Activated CD4-positive, alpha-beta memory T cell treated with anti-CD3 and anti-CD28 coated beads, Interleukin-2, amount 10 ng/mL, durations not matched to agents 7 days and 5 days (primary cell): ENCODE measurements around the gene SUPT3H. TPM values are rescaled to one million over a fixed set of nuclear protein-coding genes. Genes with fewer than 3 reads are reported as not detected.
"Not testable (repeated sequence)": the region's sequence is repeated elsewhere in the genome, so short reads cannot be mapped to it uniquely, and the experiment has no call there.

Source experiments
- CTCF ChIA-PET: fragments of 350-600 bp; sonication (Branson Sonifier 250); formaldehyde crosslinking; loops from one replicate; lab custom pipeline; 2021; ENCODE audit warnings: antibody characterized with exemption, inconsistent platforms; lab: Charles Lee
- POLR2A ChIA-PET: fragments of 350-600 bp; sonication (Branson Sonifier 250); formaldehyde crosslinking; loops from one replicate; lab custom pipeline; 2021; ENCODE audit warnings: antibody characterized with exemption; lab: Charles Lee
- DNase-seq: peaks from one replicate; pipeline ENCODE4 v3.0.0-alpha.2; 2020
- H3K27ac Mint-ChIP-seq: one replicate; pipeline ENCODE4 v1.8.0; 2021; ENCODE audit warnings: mild to moderate bottlenecking, mixed read lengths
- H3K27me3 Mint-ChIP-seq: one replicate; pipeline ENCODE4 v1.8.0; 2021; ENCODE audit warnings: mixed read lengths
- H3K36me3 Mint-ChIP-seq: one replicate; pipeline ENCODE4 v1.8.0; 2021; ENCODE audit warnings: low read depth, mixed read lengths
- H3K4me1 Mint-ChIP-seq: one replicate; pipeline ENCODE4 v1.8.0; 2021; ENCODE audit warnings: mixed read lengths
- H3K4me3 Mint-ChIP-seq: one replicate; pipeline ENCODE4 v1.8.0; 2021; ENCODE audit warnings: mild to moderate bottlenecking, mixed read lengths
- H3K9me3 Mint-ChIP-seq: one replicate; pipeline ENCODE4 v1.8.0; 2021; ENCODE audit warnings: mixed read lengths
- total RNA-seq, 2 experiments: library from RNA; stranded (reverse); gene quantifications; one replicate each; pipeline ENCODE4 v1.2.3, GENCODE V29; 2021

The SUPT3H gene
- total RNA-seq, 2 experiments from 2014 or later = 7.4 to 9.7 TPM

DNA sequence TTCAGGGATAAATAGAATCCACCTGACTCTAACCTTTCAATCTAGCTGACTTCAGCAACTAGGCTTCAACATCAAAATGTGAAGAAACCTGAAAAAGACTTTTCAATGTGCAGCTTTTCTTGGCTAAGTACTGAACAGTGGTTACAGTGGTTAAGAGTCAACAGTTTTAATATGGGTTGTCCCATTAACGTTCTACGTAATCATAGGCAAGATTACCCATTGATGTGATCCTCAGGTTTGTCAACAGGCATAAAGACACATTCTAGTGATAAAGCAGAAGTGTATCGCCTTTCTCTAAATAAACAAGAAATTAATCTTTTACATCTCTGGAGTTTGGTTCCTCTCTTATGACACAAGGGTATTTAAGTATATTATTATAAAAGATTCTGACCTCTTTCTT lies 203.7 kb downstream of the SUPT3H start:
- H3K4me1 Mint-ChIP-seq = peaks cover 13% of the 10 kb centered on the region
- peaks cover 3% of the 10 kb centered on the region for H3K36me3 Mint-ChIP-seq
- no peak overlapping the region for H3K27ac Mint-ChIP-seq
- POLR2A ChIA-PET = no interaction called here
- CTCF ChIA-PET = no interaction called here
- H3K27me3 Mint-ChIP-seq = no peaks in the 10 kb centered on the region
- no peak for DNase-seq
- no peak overlapping the region for H3K4me3 Mint-ChIP-seq
- peaks cover 5% of the 10 kb centered on the region for H3K9me3 Mint-ChIP-seq

DNA sequence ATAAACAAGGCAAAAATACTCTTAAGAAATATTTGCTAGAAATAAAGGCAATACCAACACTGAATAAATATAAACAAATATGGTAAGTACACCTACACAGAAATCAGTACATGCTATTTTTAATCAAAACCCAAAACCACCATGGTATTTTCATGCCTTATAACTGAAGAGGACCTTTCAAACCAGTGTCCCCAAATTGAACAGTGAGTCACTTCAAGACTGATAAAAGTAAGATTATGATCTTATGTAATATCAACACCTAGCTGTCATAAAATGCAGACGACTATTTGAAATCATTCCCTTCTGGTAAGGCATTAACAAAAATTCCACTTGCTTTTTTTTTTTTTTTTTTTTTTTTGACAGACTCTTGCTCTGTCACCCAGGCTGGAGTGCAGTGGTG lies 206.4 kb downstream of the SUPT3H start:
- H3K9me3 Mint-ChIP-seq = peaks cover 3% of the 10 kb centered on the region
- no peaks in the 10 kb centered on the region for H3K36me3 Mint-ChIP-seq
- ChIA-PET POLR2A (no interaction called here), CTCF (interaction anchor here (0.6 to 0.7 kb wide), 3 partner anchors 168 to 767 kb away, joined by 3 to 4 read pairs (median 3); no protein-coding TSS in a partner anchor)
- no peaks in the 10 kb centered on the region for H3K27me3 Mint-ChIP-seq
- peaks cover 10% of the 10 kb centered on the region for H3K4me1 Mint-ChIP-seq
- H3K27ac Mint-ChIP-seq = no peak overlapping the region
- DNase-seq = no peak
- no peak overlapping the region for H3K4me3 Mint-ChIP-seq

DNA sequence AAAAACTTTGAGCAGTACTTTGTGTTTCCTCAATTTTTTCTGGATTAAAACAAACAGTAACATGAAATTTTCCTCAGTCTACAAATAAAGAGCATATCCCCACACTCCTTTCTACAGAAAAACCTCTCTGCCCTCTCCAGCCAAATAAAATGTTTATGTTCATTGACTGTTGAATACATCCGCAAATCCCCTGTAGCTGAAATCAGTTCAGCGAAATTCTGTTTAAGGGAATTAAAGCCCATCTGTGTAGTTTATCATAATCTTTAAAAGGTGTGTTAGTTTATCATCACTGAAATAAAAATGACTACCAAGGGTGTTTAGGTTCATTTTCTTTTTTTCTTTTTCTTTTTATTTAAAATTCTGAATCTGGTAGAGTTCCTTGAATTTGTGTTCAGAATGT lies 207.4 kb downstream of the SUPT3H start:
- H3K27ac Mint-ChIP-seq = no peak overlapping the region
- H3K4me1 Mint-ChIP-seq = peaks cover 7% of the 10 kb centered on the region
- H3K4me3 Mint-ChIP-seq = no peak overlapping the region
- H3K36me3 Mint-ChIP-seq = no peaks in the 10 kb centered on the region
- H3K9me3 Mint-ChIP-seq = no peaks in the 10 kb centered on the region
- DNase-seq = no peak
- ChIA-PET CTCF (interaction anchor here (1.3 kb wide), 1 partner anchor 515 kb away, joined by 3 read pairs; no protein-coding TSS in a partner anchor), POLR2A (no interaction called here)
- no peaks in the 10 kb centered on the region for H3K27me3 Mint-ChIP-seq

DNA sequence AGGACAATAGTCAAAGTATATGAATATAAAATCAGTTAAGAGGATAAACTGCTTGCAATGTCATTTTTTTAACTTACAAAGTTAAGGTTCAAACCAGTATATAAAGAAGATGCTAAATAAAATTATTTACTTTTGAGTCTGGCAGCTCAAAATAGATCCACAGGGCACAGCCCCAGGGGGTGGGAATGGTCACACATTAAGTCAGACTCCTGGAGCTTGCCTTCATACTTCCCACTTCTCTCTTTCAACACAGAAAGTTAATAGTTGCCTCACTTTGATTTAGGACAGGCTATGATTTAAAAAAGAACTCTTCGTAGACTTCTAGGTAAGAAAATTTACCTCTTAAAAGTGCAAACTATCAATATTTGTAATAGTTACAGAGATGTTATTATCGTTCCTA lies 207.9 kb downstream of the SUPT3H start:
- ChIA-PET POLR2A (no interaction called here), CTCF (interaction anchor here (1.3 kb wide), 1 partner anchor 514 kb away, joined by 3 read pairs; no protein-coding TSS in a partner anchor)
- H3K4me1 Mint-ChIP-seq = peaks cover 9% of the 10 kb centered on the region
- H3K27ac Mint-ChIP-seq = no peak overlapping the region
- no peak for DNase-seq
- no peaks in the 10 kb centered on the region for H3K36me3 Mint-ChIP-seq
- H3K9me3 Mint-ChIP-seq = no peaks in the 10 kb centered on the region
- H3K4me3 Mint-ChIP-seq = no peak overlapping the region
- no peaks in the 10 kb centered on the region for H3K27me3 Mint-ChIP-seq

DNA sequence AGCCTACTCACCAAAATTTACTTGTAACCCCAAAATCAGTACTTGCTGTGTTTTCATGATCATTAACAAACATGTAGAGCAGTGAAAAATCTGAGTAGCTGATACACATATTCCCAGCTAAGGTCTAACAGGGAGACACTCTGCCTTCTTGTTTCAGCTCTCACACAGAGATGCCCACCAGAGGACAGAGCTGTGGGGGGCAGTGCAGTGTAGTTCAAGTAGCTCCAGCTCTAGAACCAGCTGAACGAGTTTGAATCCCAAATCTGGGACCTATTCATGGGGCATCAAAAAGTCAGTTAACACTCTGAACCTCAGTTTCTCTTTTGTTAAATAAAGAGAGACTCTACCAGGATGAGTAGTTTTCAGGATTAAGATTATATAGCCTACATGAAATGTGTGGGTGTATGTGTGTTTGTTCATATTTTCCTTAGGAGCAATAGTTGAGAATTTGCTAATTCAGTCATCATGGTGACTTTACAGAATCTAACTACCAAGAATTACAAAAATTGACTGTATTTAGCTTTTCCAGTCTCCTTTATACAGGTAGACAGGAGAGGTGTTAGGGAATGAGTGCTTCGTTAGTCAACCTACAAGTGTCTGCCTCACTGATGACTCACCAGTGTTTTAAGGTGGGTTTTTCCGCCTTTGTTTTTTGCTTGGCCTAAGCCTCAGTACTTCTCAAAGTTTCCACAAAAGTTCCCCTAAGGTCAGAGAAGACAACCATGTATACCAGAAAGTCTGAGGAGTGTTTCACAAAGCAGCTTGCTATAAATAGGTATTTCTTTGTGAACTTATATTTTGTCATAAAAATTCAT lies 213.6 kb downstream of the SUPT3H start:
- POLR2A ChIA-PET = interaction anchor here (0.9 kb wide), 1 partner anchor 8 kb away, joined by 3 read pairs; no protein-coding TSS in a partner anchor
- Mint-ChIP-seq H3K9me3 (peaks cover 2% of the 10 kb centered on the region), H3K36me3 (peaks cover 5% of the 10 kb centered on the region), H3K4me1 (peaks cover 9% of the 10 kb centered on the region), H3K27ac (no peak overlapping the region), H3K27me3 (no peaks in the 10 kb centered on the region), H3K4me3 (no peak overlapping the region)
- CTCF ChIA-PET = interaction anchor here (1.6 kb wide), 1 partner anchor 9 kb away, joined by 3 read pairs; no protein-coding TSS in a partner anchor
- no peak for DNase-seq

DNA sequence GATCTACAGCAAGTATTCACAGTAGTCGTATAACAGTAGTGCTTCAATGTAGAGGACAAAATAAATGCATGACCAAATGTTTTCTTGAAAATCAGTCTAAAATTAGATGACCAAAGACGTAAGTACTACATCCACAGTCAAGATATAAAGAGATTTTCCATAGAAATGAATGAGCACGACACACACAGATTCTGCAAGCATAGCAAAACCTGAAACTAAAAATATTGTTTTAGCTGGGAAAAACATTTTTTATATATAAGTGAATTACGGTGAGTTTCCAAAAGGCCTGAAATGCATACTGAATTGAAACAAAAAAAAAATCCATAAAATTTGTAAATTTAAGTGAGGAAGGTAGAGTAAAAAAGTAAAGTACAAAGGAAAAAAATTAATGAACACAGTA lies 217.4 kb downstream of the SUPT3H start:
- Mint-ChIP-seq H3K9me3 (peaks cover 2% of the 10 kb centered on the region), H3K4me3 (no peak overlapping the region), H3K27me3 (no peaks in the 10 kb centered on the region), H3K4me1 (peaks cover 22% of the 10 kb centered on the region), H3K27ac (no peak overlapping the region), H3K36me3 (peaks cover 5% of the 10 kb centered on the region)
- ChIA-PET CTCF (no interaction called here), POLR2A (no interaction called here)
- DNase-seq = no peak

DNA sequence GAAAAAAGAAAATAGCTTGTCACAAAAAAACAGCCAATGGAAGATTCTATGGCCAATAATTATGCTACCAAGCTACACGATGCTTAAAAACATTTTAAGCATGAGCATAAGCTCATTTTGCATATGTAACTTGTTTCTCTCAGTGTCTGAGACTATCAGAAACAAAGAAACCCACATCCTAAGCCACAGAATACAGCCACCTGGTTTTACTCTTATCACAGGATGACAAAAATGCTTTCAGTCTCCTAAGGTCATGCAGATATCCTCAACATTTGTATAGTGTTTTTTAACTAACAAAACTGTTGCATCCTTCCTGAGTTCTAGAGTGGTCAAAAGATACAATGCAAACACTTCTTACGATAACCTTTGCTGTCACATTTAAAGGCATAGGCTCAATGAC lies 221.7 kb downstream of the SUPT3H start:
- H3K4me3 Mint-ChIP-seq = no peak overlapping the region
- POLR2A ChIA-PET = interaction anchor here (0.7 to 2.0 kb wide), 8 partner anchors 9 to 432 kb away, joined by 3 to 10 read pairs (median 3); partner anchors contain the start of gene SUPT3H
- DNase-seq = peak; percentile 39
- peaks cover 9% of the 10 kb centered on the region for H3K9me3 Mint-ChIP-seq
- H3K4me1 Mint-ChIP-seq = peaks cover 20% of the 10 kb centered on the region
- CTCF ChIA-PET = interaction anchor here (1.1 to 1.6 kb wide), 6 partner anchors 8 to 774 kb away, joined by 3 to 6 read pairs (median 4); no protein-coding TSS in a partner anchor
- peaks cover 14% of the 10 kb centered on the region for H3K36me3 Mint-ChIP-seq
- H3K27ac Mint-ChIP-seq = peak overlapping the region; percentile 51
- no peaks in the 10 kb centered on the region for H3K27me3 Mint-ChIP-seq

DNA sequence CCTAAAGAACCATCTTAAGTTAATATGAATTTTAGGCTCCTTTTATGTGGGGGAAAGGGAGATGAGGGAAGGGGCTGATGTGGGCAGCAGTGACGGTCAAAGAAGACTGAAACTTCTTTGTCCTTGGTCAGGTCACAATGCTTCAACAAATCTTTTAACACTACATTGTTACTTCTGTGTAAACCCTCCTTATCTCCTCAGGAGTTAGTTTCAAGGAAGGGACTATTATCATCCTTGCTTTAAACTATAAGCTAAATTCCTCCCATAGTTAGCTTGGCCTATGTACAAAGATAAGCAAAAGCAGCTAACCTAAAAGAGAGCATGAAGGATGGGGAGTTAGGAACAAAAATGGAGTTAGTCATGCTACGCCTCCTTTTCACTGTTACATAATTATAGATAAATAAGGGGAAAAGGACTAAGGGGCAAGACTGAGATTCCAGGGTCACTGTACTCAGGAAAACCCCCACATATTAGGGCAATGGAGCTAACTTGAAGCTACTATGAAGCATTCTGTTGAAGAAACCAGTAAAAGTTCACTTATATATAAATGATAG lies 222.3 kb downstream of the SUPT3H start:
- no peak overlapping the region for H3K27ac Mint-ChIP-seq
- H3K4me1 Mint-ChIP-seq = peaks cover 20% of the 10 kb centered on the region
- H3K4me3 Mint-ChIP-seq = no peak overlapping the region
- DNase-seq = no peak
- no peaks in the 10 kb centered on the region for H3K27me3 Mint-ChIP-seq
- POLR2A ChIA-PET = interaction anchor here (0.7 to 2.0 kb wide), 7 partner anchors 9 to 432 kb away, joined by 3 to 10 read pairs (median 3); partner anchors contain the start of gene SUPT3H
- CTCF ChIA-PET = interaction anchor here (1.1 to 1.6 kb wide), 6 partner anchors 9 to 775 kb away, joined by 3 to 6 read pairs (median 4); no protein-coding TSS in a partner anchor
- H3K9me3 Mint-ChIP-seq = peaks cover 9% of the 10 kb centered on the region
- H3K36me3 Mint-ChIP-seq = peaks cover 10% of the 10 kb centered on the region

DNA sequence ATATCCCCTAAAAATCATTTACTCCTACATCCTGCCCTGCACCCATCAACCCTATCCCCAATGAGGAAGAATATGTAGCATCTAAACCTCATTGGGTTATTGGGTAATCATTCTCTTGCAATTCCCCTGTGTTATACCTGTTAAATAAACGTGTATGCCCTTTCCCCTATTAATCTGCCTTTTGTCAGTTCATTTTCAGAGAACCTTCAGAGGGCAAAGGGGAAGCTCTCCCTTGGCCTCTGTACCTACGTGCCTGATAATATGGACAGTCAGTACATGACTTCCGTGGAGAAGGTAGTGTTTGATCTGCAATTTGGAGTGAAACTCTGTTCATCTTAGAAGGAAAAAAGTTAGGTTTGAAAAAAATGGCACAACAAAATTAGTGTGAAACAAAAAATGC lies 223.1 kb downstream of the SUPT3H start:
- no peak overlapping the region for H3K4me3 Mint-ChIP-seq
- H3K4me1 Mint-ChIP-seq = peaks cover 20% of the 10 kb centered on the region
- H3K27ac Mint-ChIP-seq = no peak overlapping the region
- peaks cover 7% of the 10 kb centered on the region for H3K9me3 Mint-ChIP-seq
- no peak for DNase-seq
- no peaks in the 10 kb centered on the region for H3K27me3 Mint-ChIP-seq
- ChIA-PET POLR2A (no interaction called here), CTCF (interaction anchor here (1.2 kb wide), 1 partner anchor 9 kb away, joined by 3 read pairs; no protein-coding TSS in a partner anchor)
- peaks cover 10% of the 10 kb centered on the region for H3K36me3 Mint-ChIP-seq

DNA sequence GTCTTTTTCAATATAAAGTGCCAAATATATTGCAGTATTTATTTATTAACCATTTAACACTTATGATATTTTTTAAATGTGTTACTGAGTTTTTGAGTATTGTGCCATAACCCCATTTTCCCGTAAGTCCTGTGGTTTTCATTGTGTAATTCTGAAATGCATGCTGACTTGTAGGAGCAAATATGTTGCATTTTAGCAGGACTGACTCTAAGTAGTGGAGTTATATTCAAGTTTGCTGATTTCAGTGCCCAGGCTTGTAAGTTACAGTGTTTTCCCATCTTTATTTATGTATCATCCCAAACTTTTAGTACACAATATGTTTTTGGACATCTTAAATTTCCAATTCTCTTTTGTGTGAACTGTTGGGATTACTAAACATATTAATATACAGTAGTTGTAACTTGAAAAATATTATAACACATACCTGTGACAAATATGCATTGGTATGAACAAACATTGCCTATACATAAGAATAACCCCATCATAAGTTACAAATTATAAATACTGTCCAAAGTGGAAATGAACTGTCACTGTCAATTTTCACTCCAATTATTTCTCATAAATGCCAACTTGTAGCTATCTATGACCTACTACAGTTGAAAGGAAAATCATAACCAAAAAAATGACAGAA lies 228.9 kb downstream of the SUPT3H start:
- no peaks in the 10 kb centered on the region for H3K27me3 Mint-ChIP-seq
- H3K36me3 Mint-ChIP-seq = peaks cover under 1% of the 10 kb centered on the region
- no peak overlapping the region for H3K27ac Mint-ChIP-seq
- H3K9me3 Mint-ChIP-seq = peaks cover 5% of the 10 kb centered on the region
- ChIA-PET POLR2A (no interaction called here), CTCF (no interaction called here)
- no peaks in the 10 kb centered on the region for H3K4me1 Mint-ChIP-seq
- DNase-seq = no peak
- no peak overlapping the region for H3K4me3 Mint-ChIP-seq

DNA sequence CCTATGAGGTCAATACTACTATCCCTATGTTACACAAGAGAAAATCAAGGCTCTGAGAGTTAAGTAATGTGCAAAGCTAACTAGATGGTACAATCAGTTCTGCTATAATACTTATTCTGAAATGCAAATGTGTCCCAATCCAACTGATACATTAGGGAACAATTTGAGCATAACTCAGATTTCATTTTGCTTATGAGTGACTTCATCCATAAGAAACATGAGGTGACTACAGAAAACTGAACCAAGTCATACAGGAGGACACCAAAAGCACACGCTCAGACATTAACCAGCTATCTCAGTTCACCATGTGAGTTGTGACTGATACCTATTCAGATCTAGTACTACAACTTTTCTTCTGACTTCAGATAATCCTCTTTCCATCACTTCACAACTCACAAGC lies 229.5 kb downstream of the SUPT3H start:
- CTCF ChIA-PET = no interaction called here
- DNase-seq = no peak
- Mint-ChIP-seq H3K4me3 (no peak overlapping the region), H3K4me1 (peaks cover 2% of the 10 kb centered on the region), H3K9me3 (peaks cover 10% of the 10 kb centered on the region), H3K27ac (no peak overlapping the region), H3K36me3 (peaks cover 5% of the 10 kb centered on the region), H3K27me3 (no peaks in the 10 kb centered on the region)
- POLR2A ChIA-PET = no interaction called here

DNA sequence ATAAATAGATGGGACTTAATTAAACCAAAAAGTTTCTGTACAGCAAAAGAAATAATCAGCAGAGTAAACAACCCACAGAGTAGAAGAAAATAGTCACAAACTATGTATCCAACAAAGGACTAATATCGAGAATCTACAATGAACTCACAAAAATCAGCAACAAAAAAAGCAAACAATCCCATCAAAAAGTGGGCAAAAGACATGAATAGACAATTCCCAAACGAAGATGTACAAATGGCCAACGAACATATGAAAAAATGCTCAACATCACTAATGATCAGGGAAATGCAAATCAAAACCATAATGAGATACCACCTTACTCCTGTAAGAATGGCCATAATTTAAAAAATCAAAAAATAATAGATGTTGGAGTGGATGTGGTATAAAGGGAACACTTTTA lies 232.1 kb downstream of the SUPT3H start:
- H3K36me3 Mint-ChIP-seq = peaks cover 11% of the 10 kb centered on the region
- POLR2A ChIA-PET, H3K27ac Mint-ChIP-seq, H3K4me1 Mint-ChIP-seq, CTCF ChIA-PET, H3K4me3 Mint-ChIP-seq, DNase-seq, H3K27me3 Mint-ChIP-seq: not testable (repeated sequence)
- H3K9me3 Mint-ChIP-seq = peaks cover 15% of the 10 kb centered on the region

DNA sequence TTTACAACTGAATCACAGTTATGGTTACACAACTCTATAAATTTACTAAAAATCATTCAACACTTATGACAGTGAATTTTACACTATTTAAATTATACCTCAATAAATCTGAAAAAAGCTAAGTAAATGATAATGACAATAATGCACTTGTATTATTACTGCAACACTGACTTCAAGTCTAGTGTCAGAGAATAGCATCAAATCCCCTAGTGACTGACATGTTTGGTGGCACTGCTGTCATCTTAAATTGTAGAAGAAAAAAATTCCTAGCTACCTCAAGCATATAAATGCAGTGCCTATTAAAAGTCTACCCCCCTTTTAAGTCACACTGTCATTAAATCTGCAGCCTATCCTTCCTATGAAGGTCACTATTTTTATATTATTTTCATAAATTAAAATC lies 239.0 kb downstream of the SUPT3H start:
- Mint-ChIP-seq H3K27me3 (no peaks in the 10 kb centered on the region), H3K4me1 (peaks cover 2% of the 10 kb centered on the region), H3K36me3 (peaks cover 29% of the 10 kb centered on the region), H3K27ac (no peak overlapping the region), H3K9me3 (peaks cover 31% of the 10 kb centered on the region), H3K4me3 (no peak overlapping the region)
- ChIA-PET CTCF (no interaction called here), POLR2A (no interaction called here)
- no peak for DNase-seq
